Glomerular endothelial cell (primary cell): ENCODE data around the gene THRAP3. TPM values are rescaled to one million over a fixed set of nuclear protein-coding genes. Genes with fewer than 3 reads are reported as not detected.
A peak's percentile ranks its signal among the peaks of the same experiment; 100 is the strongest.
"Not testable (repeated sequence)": the region's sequence is repeated elsewhere in the genome, so short reads cannot be mapped to it uniquely, and the experiment has no call there.

ENCODE experiments used
- DNase-seq: peaks from one replicate; pipeline ENCODE4 v3.0.0-alpha.2; 2011; ENCODE audit warnings: low read depth, low spot score; ENCODE audit errors: extremely low read depth
- total RNA-seq: library from RNA; depleted of rRNA; stranded (reverse); fragments of >200 nt; gene quantifications from 2 replicates; pipeline ENCODE4 v1.2.3, GENCODE V29; 2015

Gene THRAP3
- 84.9 and 105 TPM in 2 replicates for total RNA-seq

GRCh38 chr1:36223996-36224536, at the start of gene THRAP3:
Gene THRAP3, plus strand, starts transcription at chr1:36224443. Its CDS starts 58,121 bp downstream, at chr1:36282564.
- DNase-seq: peak; percentile 82

GRCh38 chr1:36174713-36175112, 49.5 kb upstream of the THRAP3 start:
- DNase-seq: no peak

- no peak for DNase-seq
Measured at GRCh38 chr1:36175137-36176095, 48.8 kb upstream of the THRAP3 start.

- no peak for DNase-seq
Measured at GRCh38 chr1:36176106-36176949, 47.9 kb upstream of the THRAP3 start.

- no peak for DNase-seq
Measured at GRCh38 chr1:36177589-36178431, 46.4 kb upstream of the THRAP3 start.

GRCh38 chr1:36178471-36179219, 45.6 kb upstream of the THRAP3 start:
- DNase-seq: no peak

- no peak for DNase-seq
Measured at GRCh38 chr1:36179220-36179600, 45.0 kb upstream of the THRAP3 start.

- DNase-seq: no peak
Measured at GRCh38 chr1:36182734-36183133, 41.5 kb upstream of the THRAP3 start.

GRCh38 chr1:36183309-36183856, 40.9 kb upstream of the THRAP3 start:
- no peak for DNase-seq

GRCh38 chr1:36187800-36188593, 36.2 kb upstream of the THRAP3 start:
- DNase-seq: peak; percentile 69

- not testable (repeated sequence) for DNase-seq
Measured at GRCh38 chr1:36196805-36197204, 27.4 kb upstream of the THRAP3 start.

- DNase-seq: no peak
Measured at GRCh38 chr1:36198641-36199040, 25.6 kb upstream of the THRAP3 start.

GRCh38 chr1:36199934-36200741, 24.1 kb upstream of the THRAP3 start:
- no peak for DNase-seq

- no peak for DNase-seq
Measured at GRCh38 chr1:36203027-36203553, 21.2 kb upstream of the THRAP3 start.

GRCh38 chr1:36203554-36204346, 20.5 kb upstream of the THRAP3 start:
- DNase-seq: no peak

- no peak for DNase-seq
Measured at GRCh38 chr1:36204347-36204909, 19.8 kb upstream of the THRAP3 start.
